Activated naive CD8-positive, alpha-beta T cell treated with anti-CD3 and anti-CD28 coated beads for 36 hours (primary cell): ENCODE results near the gene BET1L. TPM values are rescaled to one million over a fixed set of nuclear protein-coding genes. Genes with fewer than 3 reads are reported as not detected.
A peak's percentile ranks its signal among the peaks of the same experiment; 100 is the strongest.
"Not testable (repeated sequence)": the region's sequence is repeated elsewhere in the genome, so short reads cannot be mapped to it uniquely, and the experiment has no call there.

Experiments
- DNase-seq: peaks from one replicate; pipeline ENCODE4 v3.0.0; 2021
- H3K27ac Mint-ChIP-seq: one replicate; pipeline ENCODE4 v1.8.0; 2022; ENCODE audit warnings: mild to moderate bottlenecking, moderate library complexity, mixed read lengths
- H3K27me3 Mint-ChIP-seq: one replicate; pipeline ENCODE4 v1.8.0; 2022; ENCODE audit warnings: mild to moderate bottlenecking, mixed read lengths
- H3K36me3 Mint-ChIP-seq: one replicate; pipeline ENCODE4 v1.8.0; 2021; ENCODE audit warnings: mild to moderate bottlenecking, mixed read lengths
- H3K4me1 Mint-ChIP-seq: one replicate; pipeline ENCODE4 v1.8.0; 2021; ENCODE audit warnings: mixed read lengths
- H3K4me3 Mint-ChIP-seq: one replicate; pipeline ENCODE4 v1.8.0; 2022; ENCODE audit warnings: mild to moderate bottlenecking, moderate library complexity, mixed read lengths
- H3K9me3 Mint-ChIP-seq: one replicate; pipeline ENCODE4 v1.8.0; 2022; ENCODE audit warnings: mixed read lengths
- total RNA-seq, 2 experiments: library from RNA; stranded (reverse); gene quantifications; one replicate each; pipeline ENCODE4 v1.2.3, GENCODE V29; 2021

BET1L gene
- total RNA-seq, 2 experiments from 2014 or later: 44.0 to 45.5 TPM

GRCh38 chr11:199004-199581 lies 8.1 kb downstream of the BET1L start:
- H3K36me3 Mint-ChIP-seq: peaks cover 11% of the 10 kb centered on the region
- no peaks in the 10 kb centered on the region for H3K27me3 Mint-ChIP-seq
- no peak overlapping the region for H3K4me3 Mint-ChIP-seq
- no peak for DNase-seq
- H3K4me1 Mint-ChIP-seq: peaks cover 25% of the 10 kb centered on the region
- H3K27ac Mint-ChIP-seq: no peak overlapping the region
- H3K9me3 Mint-ChIP-seq: no peaks in the 10 kb centered on the region

- Mint-ChIP-seq H3K27me3 (no peaks in the 10 kb centered on the region), H3K27ac (no peak overlapping the region)
- no peak for DNase-seq
These were observed 8.9 kb downstream of the BET1L start for GRCh38 chr11:198236-198806.

GRCh38 chr11:197741-198235 lies 9.4 kb downstream of the BET1L start:
- Mint-ChIP-seq H3K9me3 (no peaks in the 10 kb centered on the region), H3K4me3 (no peak overlapping the region), H3K36me3 (peaks cover 2% of the 10 kb centered on the region)

More at GRCh38 chr11:198236-198806, 8.9 kb downstream of the BET1L start:
- peaks cover 4% of the 10 kb centered on the region for H3K36me3 Mint-ChIP-seq
- H3K4me3 Mint-ChIP-seq: no peak overlapping the region
- no peaks in the 10 kb centered on the region for H3K9me3 Mint-ChIP-seq
- H3K4me1 Mint-ChIP-seq: peaks cover 18% of the 10 kb centered on the region

DNA sequence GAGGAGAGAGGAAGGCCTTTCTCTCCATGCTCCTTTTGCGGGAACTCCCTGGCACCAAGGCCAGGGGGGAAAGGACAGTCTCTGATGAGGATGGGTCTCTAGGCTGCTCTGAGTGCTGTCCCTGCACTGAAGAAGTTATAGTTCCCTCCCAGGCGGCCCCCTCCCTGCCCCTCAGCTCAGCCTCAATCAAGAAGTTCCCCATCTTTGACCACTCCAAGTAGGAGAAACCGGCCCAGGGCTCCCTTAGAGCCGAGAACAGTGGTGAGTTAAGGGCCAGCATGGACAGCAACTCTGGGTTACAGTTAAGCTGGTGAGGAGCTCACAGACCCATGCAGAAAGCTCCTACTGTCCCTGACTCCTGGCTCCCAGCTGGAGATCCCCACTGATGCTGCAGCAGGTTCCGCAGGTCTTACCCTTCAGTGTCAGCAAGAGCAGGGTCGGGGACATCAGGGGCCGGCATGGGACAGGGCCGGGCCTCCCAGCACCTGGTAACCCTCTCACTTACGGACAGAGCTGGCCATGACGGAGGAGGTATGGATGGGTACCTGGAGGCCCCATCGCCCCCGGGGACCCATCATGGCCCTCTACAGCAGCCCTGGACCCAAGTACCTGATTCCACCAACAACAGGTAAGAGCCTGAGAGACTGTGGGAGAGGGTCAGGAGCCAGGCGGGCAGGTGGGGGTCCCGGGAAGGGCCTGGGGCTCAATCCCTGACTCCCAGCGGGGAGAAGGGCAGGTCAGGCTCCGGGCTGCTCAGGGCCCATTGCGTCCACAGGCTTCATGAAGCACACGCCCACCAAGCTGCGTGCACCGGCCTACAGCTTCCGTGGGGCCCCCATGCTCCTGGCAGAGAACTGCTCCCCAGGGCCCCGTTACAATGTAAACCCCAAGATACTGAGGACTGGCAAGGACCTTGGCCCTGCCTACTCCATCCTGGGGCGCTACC lies 10.1 kb downstream of the BET1L start:
- no peaks in the 10 kb centered on the region for H3K27me3 Mint-ChIP-seq
- H3K4me1 Mint-ChIP-seq: peaks cover 9% of the 10 kb centered on the region
- H3K36me3 Mint-ChIP-seq: peaks cover 2% of the 10 kb centered on the region
- H3K27ac Mint-ChIP-seq: no peak overlapping the region
- DNase-seq: no peak
- no peak overlapping the region for H3K4me3 Mint-ChIP-seq
- H3K9me3 Mint-ChIP-seq: no peaks in the 10 kb centered on the region

More at GRCh38 chr11:197741-198235, 9.4 kb downstream of the BET1L start:
- Mint-ChIP-seq H3K27me3 (no peaks in the 10 kb centered on the region), H3K4me1 (peaks cover 12% of the 10 kb centered on the region), H3K27ac (no peak overlapping the region)
- no peak for DNase-seq

DNA sequence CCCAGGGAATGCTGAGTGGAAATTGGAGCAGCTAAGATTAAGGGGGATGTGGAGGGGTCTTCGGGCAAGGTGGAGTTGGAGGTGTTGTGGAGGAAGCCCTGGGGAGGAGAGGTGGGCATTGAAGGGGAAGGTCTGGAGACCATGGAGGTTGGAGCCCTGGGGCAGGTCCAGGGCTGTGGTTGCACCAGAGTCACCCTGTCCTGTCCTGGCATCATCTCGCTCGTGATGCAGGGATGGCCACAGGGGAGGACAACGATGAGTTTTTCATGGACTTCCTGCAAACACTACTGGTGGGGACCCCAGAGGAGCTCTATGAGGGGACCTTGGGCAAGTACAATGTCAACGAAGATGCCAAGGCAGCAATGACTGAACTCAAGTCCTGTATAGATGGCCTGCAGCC lies 13.7 kb downstream of the BET1L start:
- not testable (repeated sequence) for H3K36me3 Mint-ChIP-seq, H3K4me1 Mint-ChIP-seq, H3K9me3 Mint-ChIP-seq, DNase-seq, H3K27ac Mint-ChIP-seq, H3K27me3 Mint-ChIP-seq, H3K4me3 Mint-ChIP-seq

DNA sequence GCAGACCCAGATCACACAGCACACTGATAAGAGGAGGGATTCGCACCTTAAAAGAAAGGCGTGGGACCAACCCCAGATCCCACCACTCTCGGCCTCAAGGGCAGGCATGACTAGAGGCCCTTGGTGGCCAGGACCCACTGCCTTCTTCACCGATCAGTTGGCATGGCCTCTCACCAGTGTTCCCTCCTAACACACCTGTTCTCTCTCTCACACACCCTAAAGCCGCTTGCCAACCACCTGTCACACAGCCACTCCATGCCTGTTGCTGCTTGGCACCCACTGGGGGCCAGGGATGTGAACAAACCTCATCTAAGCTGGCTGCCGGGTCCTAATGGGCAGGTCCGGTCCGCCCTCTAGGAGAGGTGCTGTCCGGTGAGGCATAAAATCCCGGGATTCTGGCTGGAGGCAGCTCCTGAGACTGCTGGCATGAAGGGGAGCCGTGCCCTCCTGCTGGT lies 14.5 kb downstream of the BET1L start, which contains the start of gene SCGB1C1:
Gene SCGB1C1 (plus strand): TSS at position 405 of the 455 bp plus-strand sequence. CDS start 22 bp downstream, at position 427.
- not testable (repeated sequence) for H3K4me1 Mint-ChIP-seq, H3K36me3 Mint-ChIP-seq, H3K27me3 Mint-ChIP-seq, DNase-seq, H3K9me3 Mint-ChIP-seq, H3K4me3 Mint-ChIP-seq, H3K27ac Mint-ChIP-seq

DNA sequence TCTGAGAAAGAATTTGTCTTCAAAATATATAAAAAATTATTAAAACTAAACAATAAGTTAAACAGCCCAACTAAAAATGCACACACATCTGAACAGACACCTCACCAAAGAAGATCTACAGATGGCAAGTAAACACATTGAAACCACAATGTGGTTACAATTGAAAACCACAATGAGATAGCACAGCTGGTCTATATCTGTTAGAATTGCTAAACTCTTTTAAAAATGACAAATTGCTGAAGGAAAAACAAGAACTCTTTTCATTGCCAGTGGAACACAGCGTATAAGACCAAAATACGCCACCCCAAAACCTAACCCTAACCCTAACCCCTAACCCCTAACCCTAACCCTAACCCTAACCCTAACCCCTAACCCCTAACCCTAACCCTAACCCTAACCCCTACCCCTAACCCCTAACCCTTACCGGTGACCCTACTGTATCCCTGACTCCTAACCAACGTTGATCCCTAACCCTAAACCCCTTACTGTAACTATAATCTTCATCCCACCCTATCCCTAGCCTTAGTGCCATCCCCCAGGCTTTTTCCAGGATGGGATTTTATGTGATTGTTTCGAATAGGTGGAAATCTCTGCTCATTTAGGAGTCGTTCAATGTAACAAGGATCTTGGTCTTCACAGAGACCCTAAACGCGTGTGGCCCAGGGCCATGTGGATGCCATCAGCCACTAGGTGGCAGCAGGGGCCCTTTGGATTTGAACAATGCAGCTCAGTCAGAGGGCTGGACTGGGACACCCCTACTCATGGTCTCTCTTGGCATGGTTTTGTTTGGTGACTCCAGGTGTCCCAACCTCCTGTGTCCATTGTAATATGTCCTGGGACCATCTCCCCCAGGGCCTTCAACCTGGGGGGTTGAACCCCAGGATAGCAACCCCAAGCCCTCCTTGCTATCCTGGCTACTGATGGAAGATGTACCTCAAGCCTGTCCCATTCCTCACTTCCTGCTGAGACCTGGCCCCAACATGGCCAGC lies 15.4 kb downstream of the BET1L start:
- not testable (repeated sequence) for H3K27ac Mint-ChIP-seq, H3K9me3 Mint-ChIP-seq, H3K27me3 Mint-ChIP-seq, H3K4me3 Mint-ChIP-seq, H3K4me1 Mint-ChIP-seq, H3K36me3 Mint-ChIP-seq
- DNase-seq: peak; percentile 60

- not testable (repeated sequence) for H3K36me3 Mint-ChIP-seq, H3K9me3 Mint-ChIP-seq, DNase-seq, H3K4me1 Mint-ChIP-seq, H3K27ac Mint-ChIP-seq, H3K4me3 Mint-ChIP-seq, H3K27me3 Mint-ChIP-seq
These were observed 16.7 kb downstream of the BET1L start for GRCh38 chr11:190546-190945.

GRCh38 chr11:189843-190311 lies 17.3 kb downstream of the BET1L start:
- not testable (repeated sequence) for H3K36me3 Mint-ChIP-seq, H3K9me3 Mint-ChIP-seq, H3K27ac Mint-ChIP-seq, H3K4me3 Mint-ChIP-seq, H3K27me3 Mint-ChIP-seq, H3K4me1 Mint-ChIP-seq
- DNase-seq: peak; percentile 48

DNA sequence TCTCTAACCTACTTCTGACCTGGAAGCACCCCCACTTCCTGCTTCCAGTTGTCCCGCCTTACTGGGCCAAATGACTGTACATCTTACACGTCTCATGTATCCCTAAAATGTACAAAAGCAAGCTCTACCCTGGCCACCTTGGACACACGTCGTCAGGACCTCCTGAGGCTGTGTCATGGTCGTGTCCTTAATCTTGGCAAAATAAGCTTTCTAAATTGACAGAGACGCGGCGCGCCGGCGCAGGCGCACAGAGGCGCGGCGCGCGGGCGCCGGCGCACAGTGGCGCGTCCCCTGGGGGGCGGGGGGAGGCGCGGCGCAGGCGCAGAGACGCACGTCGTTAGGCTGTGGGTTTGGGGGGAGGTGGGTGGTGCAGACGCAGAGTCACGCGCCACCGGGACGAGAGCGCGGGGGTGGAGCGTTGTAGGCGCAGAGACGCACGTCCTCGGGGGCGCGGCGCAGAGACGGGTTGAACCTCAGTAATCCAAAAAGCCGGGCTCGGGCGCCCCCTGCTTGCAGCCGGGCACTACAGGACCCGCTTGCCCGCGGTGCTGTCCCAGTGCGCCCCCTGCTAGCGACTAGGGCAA lies 17.9 kb downstream of the BET1L start:
- DNase-seq, H3K4me1 Mint-ChIP-seq, H3K36me3 Mint-ChIP-seq, H3K9me3 Mint-ChIP-seq, H3K27me3 Mint-ChIP-seq, H3K27ac Mint-ChIP-seq, H3K4me3 Mint-ChIP-seq: not testable (repeated sequence)

DNA sequence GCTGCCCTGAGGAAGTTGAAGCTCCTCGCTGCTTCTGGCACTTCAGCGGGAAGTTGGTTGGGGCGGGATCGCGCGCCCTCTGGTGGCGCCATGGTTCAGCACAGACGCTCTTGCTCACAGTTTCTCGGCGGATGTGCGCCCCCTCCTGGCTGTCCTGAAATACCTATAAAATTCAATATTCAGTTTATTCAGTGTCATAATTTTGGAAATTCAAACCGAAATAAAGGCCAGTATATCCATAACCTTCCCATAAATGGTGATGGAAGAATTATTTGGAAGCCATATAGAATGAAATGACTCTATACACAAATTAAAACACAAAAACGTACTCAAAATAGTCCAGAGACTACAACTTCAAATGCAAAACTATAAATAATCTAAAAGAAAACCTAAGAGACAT lies 27.0 kb downstream of the BET1L start:
- H3K9me3 Mint-ChIP-seq, H3K4me3 Mint-ChIP-seq, H3K4me1 Mint-ChIP-seq, H3K27ac Mint-ChIP-seq, H3K27me3 Mint-ChIP-seq, H3K36me3 Mint-ChIP-seq, DNase-seq: not testable (repeated sequence)
